Activated CD8-positive, alpha-beta memory T cell treated with anti-CD3 and anti-CD28 coated beads, Interleukin-2, amount 50 U/mL, for 24 hours (primary cell): ENCODE results near the gene PMPCB.

ENCODE experiments used
- DNase-seq: peaks from one replicate; pipeline ENCODE4 v3.0.0-alpha.2; 2020; ENCODE audit errors: extremely low read depth

The PMPCB gene

GRCh38 chr7:103336761-103337160 lies 39.5 kb downstream of the PMPCB start:
- no peak for DNase-seq

GRCh38 chr7:103338864-103339263 lies 41.6 kb downstream of the PMPCB start:
- DNase-seq = no peak

GRCh38 chr7:103341466-103341865 lies 44.2 kb downstream of the PMPCB start:
- DNase-seq = no peak

- DNase-seq = no peak
Measured at GRCh38 chr7:103343332-103343731, 46.1 kb downstream of the PMPCB start.

- DNase-seq = no peak
Measured at GRCh38 chr7:103343758-103344452, 46.7 kb downstream of the PMPCB start.

GRCh38 chr7:103344453-103345149 lies 47.4 kb downstream of the PMPCB start, which contains the start of gene DNAJC2:
TSS of gene DNAJC2 (minus strand) at chr7:103344767. CDS start at chr7:103344622, 145 bp downstream.
- peak; percentile 75 for DNase-seq

GRCh38 chr7:103346396-103346795 lies 49.2 kb downstream of the PMPCB start:
- DNase-seq = no peak

GRCh38 chr7:103347507-103348267 lies 50.5 kb downstream of the PMPCB start, which contains the start of gene PSMC2:
TSS of gene PSMC2 (plus strand) at chr7:103347643. CDS start at chr7:103347712, 69 bp downstream.
- peak; percentile 57 for DNase-seq

GRCh38 chr7:103348452-103348851 lies 51.2 kb downstream of the PMPCB start:
- no peak for DNase-seq

- no peak for DNase-seq
Measured at GRCh38 chr7:103348959-103349358, 51.7 kb downstream of the PMPCB start.

- DNase-seq = no peak
Measured at GRCh38 chr7:103349805-103350204, 52.6 kb downstream of the PMPCB start.
